Lower leg skin (tissue), 3 donors: ENCODE measurements around the gene TBX6.

Experiments used
- CTCF ChIP-seq, 3 donors: fragments of 450-650 bp; IDR thresholded peaks; one replicate each; pipeline ENCODE4 v1.5.1; 2016; ENCODE audit warnings: antibody characterized with exemption in 3 of 3, mild to moderate bottlenecking in 3 of 3, moderate library complexity in 2 of 3
- POLR2A ChIP-seq, 2 donors: fragments of 450-650 bp; IDR thresholded peaks; one replicate each; pipeline ENCODE4 v1.6.1; 2016 to 2017; ENCODE audit warnings: antibody characterized with exemption in 2 of 2, mild to moderate bottlenecking in 1 of 2, moderate library complexity in 1 of 2

- TF ChIP-seq CTCF (IDR thresholded peaks at IDR 0.05) (no peak), POLR2A (IDR thresholded peaks at IDR 0.05) (no peak)
Measured at GRCh38 chr16:30096862-30097563, 5.3 kb upstream of the TBX6 start.
